GM18498 (cell line): ENCODE results near the gene NUPR1.
A peak's percentile ranks its signal among the peaks of the same experiment; 100 is the strongest.
"Not testable (repeated sequence)": the region's sequence is repeated elsewhere in the genome, so short reads cannot be mapped to it uniquely, and the experiment has no call there.

Experiments used
- ATAC-seq: cut with Tn5 transposase; IDR thresholded peaks from one replicate; pipeline ENCODE4 v1.9.1; 2021; ENCODE audit warnings: mild to moderate bottlenecking, moderate library complexity; ENCODE audit not compliant: unreplicated experiment

NUPR1 gene

DNA sequence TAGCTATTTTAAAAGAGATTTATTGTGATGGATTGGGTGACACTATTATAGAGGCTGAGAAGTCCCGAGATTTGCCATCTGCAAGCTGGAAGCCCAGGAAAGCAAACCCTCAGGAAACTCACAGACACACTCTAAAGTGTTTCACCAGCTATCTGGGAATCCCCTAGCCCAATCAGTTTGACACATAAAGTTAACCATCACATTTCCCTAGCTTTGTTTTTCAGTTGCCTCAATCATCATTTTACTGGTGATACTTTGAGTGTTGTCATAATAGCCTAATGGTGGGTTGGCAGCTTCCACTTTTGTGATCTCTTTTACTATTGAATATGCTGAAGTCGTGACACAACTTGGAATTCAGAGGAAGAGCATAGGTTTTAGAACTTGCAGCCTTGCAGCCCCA lies 16.8 kb upstream of the NUPR1 start:
- no peak for ATAC-seq

DNA sequence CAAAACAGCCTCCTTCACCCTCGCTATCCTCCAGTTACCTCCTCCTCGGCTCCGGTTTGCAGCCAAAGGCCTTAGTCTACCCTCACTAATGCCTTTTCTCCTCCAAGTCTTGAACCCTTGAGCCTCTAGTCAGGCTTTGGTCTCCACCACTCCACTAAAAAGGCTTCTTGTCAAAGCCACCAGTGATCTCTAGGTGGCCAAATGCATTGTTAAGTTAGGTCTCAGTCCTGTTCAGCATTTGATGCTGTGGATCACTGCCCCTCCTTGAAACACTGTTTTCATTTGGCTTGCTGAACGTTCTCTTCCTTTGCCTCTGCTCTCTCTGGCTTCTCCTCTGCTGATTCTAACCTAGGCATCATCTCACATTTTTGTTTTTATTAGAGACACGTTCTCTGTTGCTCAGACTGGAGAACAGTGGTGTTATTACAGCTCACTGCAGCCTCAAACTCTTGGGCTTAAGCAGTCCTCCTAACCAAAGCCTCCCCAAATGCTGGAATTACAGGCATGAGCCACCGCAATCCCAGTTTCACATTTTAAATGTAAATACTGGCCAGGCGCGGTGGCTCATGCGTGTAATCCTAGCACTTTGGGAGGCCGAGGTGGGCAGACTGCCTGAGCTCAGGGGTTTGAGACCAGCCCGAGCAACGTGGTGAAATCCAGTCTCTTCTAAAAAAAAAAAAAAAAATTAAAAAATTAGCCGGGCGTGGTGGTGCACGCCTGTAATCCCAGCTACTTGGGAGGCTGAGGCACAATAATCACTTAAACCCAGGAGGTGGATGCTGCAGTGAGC lies 16.1 kb upstream of the NUPR1 start:
- peak; percentile 4 for ATAC-seq

DNA sequence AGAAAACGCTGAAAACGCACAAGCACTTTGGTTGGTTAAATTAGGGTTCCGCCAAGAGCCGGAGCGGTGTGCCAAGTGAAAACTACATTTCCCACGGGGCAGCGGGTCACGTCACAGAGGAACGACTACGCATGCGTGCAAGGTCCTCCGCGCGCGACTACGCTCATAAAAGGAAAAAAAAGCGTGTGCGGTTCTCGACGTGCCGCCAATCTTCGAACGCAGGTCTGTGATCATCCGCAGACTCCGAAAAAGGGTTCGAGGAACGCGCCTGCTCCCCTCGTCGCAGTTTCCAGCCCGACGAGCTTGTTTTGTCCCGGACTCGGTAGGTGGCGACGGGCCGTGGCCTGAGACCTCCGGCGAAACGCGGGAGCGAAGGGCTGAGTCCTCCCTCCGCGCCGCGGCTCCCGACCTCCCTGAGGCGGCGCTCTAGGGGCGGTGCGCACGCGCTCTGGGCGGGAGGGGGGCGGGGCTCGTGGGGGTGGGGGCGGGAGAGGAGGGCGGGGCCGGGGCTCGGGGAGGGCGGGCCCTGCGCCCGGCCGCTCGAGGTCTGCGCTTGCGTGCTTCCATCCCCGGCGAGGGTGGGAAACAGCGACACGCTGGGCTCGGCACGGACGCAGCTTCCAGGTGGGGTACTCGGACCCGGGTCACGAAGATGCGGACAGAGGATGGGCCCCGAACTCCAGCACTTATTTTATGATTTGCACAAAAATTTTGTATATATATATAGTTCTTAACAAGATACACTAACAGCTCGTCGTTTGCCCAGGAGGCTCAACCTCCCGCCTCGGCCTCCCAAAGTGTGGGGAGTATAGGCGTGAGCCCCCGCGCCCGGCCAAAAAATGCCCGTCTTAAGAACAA lies 15.2 kb upstream of the NUPR1 start, which contains the start of gene SGF29:
TSS of gene SGF29 (plus strand) at position 145 of the 858 bp plus-strand sequence. CDS start 27,150 bp downstream, outside the sequence.
- ATAC-seq: peak; percentile 81

DNA sequence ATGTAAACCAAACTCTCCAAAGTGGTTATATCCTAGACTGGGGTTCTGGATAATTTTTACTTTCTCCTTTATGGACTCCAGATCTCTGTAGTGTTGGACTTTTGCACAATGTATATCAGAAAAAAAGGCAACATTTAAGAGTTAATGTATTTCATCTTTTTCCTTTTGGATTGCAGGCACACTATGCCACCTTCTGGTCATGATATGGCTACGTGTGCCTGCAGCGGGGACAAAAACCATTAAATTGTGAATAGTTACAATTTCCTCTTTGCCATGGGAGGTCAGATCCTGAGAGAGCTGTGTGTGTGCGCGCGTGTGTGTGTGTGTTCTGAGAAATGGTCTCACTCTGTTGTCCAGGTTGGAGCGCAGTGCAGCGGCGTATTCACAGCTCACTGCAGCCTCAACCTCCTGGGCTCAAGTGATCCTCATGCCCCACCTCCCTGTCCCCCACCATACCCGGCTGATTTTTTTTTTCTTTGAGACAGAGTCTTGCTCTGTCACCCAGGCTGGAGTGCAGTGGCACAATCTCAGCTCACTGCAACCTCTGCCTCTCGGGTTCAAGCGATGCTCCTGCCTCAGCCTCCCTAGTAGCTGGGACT lies 10.6 kb upstream of the NUPR1 start:
- ATAC-seq: no peak

DNA sequence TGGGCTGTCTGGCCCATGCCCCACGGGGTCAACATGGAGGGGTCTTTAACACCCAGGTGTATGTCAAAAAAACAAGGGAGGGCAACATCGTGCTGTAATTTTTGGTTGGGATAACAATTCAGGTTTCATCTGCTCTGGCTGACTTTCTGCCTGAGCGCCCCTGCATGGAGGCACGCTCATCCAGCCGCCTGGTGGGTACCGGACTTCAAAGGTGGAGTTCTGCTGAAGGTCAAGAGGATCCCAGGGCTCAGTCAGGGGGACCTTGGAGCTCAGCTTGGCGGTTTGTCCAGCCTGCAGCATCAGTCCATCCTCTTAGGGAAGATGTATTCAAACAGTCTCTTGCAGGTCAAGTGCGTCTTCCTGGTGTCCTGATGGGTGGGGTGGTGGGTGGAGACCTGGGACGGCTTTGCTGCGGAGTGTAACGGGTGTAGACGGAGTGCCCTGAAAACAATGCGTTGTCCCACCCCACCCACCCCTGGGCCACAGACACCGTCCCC lies 9.6 kb upstream of the NUPR1 start:
- ATAC-seq: no peak

DNA sequence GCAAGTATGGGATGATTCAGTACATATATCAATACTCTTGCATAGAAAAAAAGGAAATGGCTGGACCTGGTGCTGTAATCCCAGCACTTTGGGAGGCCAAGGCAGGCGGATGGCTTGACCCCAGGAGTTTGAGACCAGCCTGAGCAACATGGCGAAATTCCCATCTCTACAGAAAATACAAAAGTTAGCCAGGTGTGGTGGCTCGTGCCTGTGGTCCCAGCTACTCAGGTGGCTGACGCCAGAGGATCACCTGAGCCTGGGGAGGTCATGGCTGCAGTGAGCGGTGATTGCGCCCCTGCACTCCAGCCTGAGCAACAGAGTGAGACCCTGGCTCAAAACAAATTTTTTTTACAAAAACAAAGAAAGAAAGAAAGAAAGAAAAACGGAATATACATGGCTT lies 7.9 kb upstream of the NUPR1 start:
- ATAC-seq: no peak

DNA sequence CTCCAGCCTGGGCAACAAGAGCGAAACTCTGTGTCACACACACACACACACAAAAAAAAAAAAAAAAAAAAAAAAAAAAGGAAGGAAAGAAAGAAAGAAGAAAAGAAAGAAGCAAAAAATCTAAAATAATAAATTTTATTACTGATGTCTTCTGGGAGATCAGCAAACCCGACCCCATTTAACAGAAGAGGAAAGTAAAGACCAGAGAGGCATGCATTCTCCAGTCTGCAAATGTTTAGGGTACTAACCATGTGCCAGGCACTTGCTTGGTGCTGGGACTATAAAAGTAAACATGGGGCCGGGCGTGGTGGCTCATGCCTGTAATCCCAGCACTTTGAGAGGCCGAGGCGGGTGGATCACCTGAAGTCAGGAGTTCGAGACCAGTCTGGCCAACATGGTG lies 7.2 kb upstream of the NUPR1 start:
- not testable (repeated sequence) for ATAC-seq

DNA sequence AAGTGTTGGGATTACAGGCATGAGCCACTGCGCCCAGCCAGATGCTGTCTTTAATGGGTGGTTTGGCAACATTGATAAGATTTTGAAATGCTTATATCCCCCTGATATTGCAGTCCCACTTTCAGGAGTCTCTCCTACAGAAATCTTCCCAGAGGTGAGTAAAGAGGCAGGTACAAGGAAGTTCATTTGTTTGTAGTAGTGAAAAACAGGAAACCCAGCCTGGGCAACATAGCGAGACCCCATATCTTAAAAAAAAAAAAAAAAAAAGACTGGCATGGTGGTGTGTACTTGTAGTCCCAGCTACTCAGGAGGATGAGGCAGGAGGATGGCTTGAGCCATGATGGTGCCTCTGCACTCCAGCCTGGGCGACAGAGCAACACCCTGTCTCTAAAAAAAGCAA lies 6.2 kb upstream of the NUPR1 start:
- ATAC-seq: no peak

DNA sequence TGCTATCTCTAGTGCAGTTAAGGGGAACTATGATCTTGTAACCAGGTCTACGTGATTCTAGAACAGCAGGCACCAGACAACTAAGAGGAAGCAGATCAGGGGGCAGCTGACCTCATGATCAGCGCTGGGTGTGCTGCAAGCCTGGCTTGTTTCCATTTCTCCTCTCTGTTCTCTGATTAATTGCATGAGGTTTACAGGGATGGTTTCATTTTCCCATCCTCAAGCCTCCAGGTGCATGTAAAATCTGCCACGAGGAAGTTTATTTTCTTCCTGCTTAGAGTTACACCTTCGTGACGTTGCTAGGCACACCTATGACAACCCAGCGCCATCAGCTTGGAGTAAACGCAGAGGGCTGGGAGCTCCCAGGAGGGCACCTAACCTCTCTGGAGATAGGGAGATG lies 4.3 kb upstream of the NUPR1 start:
- no peak for ATAC-seq

DNA sequence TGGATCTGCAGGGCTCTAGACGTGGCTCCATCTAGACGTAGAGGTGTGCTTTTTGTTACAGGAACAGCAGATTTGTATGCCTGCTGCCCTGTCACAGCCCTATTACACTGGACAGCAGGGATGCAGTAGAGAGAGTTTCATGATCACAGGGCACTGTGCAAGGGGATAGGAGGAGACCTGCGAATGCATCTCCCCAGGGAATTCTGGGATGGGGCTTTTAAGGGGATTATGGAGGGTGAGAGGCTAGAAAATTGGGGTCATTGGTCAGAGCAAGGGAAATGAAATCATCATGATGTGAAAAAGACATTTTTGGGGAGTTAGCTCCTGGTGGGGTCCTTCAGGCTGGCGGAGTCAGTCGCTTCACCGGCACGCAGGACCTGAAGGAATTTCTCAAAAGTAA lies 3.9 kb upstream of the NUPR1 start:
- no peak for ATAC-seq

DNA sequence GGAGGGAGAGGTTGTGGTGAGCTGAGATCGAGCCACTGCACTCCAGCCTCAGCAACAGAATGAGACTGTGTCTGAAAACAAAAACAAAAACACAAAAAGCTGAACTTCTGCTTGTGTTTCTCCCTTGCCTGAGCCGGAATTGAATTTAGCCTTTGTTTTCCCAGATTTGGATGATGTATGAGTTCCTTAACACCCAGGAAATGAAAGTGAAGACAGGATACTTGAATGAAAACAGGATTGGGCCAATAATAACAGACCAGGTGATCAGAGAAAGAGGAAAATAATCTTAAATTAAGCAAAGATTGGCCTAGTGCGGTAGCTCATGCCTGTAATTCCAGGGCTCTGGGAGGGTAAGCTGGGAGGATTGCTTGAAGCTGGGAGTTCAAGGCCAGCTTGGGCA lies 1.6 kb upstream of the NUPR1 start:
- ATAC-seq: no peak

DNA sequence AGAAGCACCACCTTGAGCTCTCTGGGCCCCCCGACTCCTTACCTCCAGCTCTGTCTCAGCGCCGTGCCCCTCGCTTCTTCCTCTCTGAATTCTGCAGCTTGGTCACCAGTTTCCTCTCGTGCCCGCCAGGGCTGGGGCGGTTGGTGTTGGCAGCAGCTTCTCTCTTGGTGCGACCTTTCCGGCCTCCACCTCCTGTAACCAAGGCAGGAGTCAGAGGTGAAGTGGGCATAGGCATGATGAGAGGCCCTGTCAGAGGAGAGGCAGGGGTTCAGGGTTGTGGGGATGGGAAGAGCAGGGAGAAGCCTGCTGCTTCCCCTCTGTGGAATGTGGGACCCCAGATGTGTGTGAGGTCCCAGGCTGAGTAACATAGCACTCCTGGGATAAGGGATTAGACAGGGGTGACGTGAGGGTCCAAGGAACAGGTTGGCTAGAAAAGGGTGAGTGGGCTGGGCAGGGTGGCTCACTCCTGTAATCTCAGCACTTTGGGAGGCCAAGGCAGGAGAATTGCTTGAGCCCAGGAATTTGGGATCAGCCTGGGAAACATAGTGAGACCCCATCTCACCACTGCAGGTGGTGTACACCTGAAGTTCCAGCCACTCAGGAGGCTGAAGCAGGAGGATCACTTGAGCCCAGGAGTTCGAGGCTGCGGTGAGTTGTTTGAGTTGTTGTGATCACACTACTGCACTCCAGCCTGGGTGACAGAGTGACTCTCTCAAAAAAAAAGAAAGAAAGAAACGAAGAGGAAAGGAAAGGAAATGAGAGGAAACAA lies 626 bp downstream of the NUPR1 start:
- ATAC-seq: no peak

DNA sequence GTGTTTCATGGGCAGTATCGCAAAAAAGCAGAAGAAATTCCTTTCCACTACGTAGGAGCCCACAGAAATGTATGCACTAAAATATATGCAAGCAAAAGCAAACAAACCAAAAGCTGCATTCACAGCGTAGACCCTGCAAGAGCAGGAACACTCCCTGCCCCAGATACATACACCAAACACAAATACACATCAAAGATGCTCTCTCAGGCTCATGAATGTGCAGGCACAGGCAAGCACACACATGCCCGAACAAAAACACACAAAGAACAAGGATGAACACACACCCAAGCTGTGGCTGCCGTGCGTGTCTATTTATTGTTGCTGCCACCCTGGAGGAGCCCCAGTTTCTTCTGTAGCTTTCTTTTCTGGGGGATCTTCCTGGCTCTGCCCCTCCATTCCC lies 1.7 kb downstream of the NUPR1 start:
- ATAC-seq: no peak

DNA sequence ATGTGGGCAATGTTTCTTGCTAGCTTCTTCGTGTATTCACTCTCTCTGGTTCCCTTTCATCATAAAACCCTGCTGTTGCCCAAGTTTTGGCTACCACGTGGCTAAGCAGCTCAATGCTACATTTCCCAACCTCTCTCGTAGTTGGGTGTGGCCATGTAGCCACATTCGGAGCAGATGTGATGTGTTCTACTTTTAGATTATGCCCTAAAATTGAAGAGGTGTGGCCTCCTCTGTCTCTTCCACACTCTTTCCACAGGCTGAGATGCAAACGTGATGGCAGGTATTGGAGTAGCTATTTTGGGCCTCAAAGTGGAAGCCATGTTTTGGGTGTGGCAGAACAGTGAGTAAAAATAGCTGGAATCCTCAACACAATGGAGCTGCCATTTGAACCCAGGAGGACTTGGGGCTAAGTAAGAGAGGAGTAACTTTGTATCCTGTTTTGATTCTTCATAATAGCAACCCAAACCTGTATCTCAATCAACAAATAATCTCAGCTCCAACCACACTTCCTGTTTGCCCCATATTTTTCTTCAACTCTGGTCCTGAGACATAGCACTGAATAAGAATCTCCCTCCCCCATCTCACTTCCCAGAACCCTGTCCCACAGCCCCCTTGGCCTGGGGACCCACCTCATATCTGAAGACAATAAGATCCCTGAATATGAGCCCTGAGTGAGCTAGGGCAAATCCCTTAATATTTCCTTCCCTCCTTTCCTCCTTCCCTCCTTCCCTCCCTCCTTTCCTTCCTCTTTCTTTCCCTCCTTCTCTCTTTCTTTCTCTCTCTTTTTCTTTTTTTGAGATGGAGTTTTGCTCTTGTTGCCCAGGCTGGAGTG lies 4.0 kb downstream of the NUPR1 start:
- ATAC-seq: no peak

DNA sequence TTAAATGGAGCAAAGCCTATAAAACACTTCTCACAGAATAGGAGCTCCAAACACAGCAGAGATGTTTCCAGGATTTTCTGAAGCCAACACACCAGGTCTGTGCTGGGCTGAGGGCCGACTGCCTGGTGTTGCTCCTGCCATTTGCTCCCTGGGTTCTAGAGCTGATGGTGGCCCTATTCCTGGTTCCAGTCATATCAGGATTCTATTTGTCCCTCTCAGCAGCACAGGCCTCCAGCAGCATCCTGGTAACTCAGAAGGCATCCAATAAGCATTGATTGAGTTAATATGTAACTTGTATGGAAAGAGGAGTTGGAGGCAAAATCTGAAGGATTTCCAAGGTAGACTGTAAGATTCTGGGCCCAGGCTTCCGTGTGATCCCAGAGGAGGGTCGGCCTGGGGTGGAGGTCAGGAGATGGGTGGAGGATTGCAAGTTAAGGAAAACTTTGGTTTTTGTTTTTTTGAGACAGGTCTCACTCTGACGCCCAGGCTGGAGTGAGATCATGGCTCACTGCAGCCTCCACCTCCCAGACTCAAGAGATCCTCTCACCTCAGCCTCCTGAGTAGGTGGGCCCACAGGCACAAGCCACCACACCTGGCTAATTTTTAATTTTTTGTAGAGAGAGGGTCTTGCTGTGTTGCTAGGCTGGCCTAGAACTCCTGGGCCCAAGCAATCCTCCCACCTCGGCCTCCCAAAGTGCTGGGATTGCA lies 5.7 kb downstream of the NUPR1 start:
- no peak for ATAC-seq

DNA sequence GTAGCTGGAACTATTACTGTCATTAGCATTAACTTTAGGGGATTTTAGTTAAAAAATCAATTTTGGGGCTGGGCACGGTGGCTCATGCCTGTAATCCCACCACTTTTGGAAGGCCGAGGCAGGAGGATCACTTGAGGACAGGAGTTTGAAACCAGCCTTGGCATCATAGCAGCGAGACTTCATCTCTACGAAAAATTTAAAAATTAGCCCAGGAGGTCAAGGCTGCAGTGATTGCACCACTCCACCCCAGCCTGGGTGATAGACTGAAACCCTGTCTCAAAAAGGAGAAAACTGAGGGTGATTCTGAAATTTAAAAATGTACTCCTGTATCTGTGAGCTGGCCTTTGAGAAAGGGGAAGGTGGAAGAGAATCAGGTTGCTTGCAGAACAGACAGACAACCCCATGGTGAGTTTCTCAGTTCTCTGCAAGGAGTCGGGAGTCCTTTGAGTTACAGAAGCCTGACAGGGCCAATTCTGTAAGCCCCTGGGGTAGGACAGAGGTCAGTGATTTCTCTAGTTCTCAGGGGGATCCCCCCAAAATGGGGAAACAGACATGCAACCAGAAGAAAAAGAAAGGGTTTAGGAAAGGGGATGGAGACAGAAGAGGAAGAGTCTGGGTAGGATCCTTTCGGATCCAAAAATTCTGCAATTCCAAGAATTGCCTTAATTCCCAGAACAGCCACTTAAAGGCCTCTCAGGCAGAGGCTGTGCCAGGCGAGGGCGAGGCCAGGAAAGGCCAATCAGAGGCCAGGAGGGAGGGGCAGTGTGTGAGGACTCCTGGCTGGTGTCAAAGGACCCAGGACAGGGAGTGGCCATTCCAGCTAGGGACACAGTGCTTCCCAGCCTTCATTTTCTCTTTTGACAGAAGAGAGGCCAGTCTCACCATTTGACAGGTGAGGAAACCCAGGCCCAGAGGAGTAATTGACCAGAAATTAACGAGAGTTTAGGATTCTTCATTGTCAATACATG lies 6.7 kb downstream of the NUPR1 start:
- no peak for ATAC-seq

DNA sequence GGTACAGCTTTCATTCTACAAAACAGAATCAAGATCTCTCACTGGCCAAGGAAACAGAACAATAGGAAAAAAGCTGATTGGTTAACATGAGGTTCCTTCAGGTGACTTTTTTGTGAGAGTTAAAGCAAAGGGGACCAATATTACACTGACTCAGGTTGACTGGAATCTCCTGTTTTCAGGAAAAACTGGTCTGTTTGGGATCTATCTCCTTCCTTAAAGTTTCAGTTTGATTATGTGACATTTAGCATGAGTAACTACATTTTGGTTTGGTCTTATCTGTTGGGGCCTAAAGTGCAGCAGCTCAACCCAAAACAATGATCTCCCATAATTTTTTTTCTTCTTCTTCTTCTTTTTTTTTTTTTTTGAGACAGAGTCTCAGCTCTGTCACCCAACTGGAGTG lies 9.7 kb downstream of the NUPR1 start:
- ATAC-seq: no peak

DNA sequence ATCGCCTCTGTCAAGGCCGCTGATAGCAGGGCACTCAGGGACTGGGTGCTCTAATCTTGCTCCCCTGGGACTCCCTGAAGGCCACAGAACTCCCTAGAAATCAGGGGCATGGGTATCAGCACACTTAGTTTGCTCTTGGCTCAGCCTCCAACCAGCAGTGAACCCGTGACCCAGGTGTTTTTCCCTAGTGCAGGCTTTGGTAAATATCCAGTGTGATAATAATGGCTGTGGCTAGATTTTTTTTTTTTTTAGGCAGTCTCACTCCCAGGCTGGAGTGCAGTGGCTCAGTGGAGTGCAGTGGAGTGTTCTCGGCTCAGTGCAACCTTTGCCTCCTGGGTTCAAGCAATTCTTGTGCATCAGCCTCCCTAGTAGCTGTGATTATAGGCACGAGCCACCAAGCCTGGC lies 10.3 kb downstream of the NUPR1 start:
- ATAC-seq: no peak
